Activated B cell treated with CpG ODN at 0.5 μM for 24 hours (primary cell): ENCODE results near the gene C2orf76. TPM values are rescaled to one million over a fixed set of nuclear protein-coding genes. Genes with fewer than 3 reads are reported as not detected.

Experiments
- ATAC-seq: fragments of 200-7000 bp; cut with Tn5 transposase; one replicate; pipeline ENCODE4 v1.10.0; 2021; ENCODE audit warnings: low read depth, mild to moderate bottlenecking, moderate library complexity
- CTCF ChIA-PET: fragments of 350-600 bp; sonication (Branson Sonifier 250); formaldehyde crosslinking; loops from one replicate; lab custom pipeline; 2021; ENCODE audit warnings: antibody characterized with exemption; lab: Charles Lee
- POLR2A ChIA-PET: fragments of 350-600 bp; sonication (Branson Sonifier 250); formaldehyde crosslinking; loops from one replicate; lab custom pipeline; 2021; ENCODE audit warnings: antibody characterized with exemption; lab: Charles Lee
- DNase-seq: peaks from one replicate; pipeline ENCODE4 v3.0.0; 2022
- H3K27ac Mint-ChIP-seq: one replicate; pipeline ENCODE4 v1.8.0; 2020; ENCODE audit warnings: mixed read lengths
- H3K27me3 Mint-ChIP-seq: one replicate; pipeline ENCODE4 v1.8.0; 2021; ENCODE audit warnings: mixed read lengths
- H3K36me3 Mint-ChIP-seq: one replicate; pipeline ENCODE4 v1.8.0; 2021; ENCODE audit warnings: low read depth, mixed read lengths
- H3K4me1 Mint-ChIP-seq: one replicate; pipeline ENCODE4 v1.8.0; 2021; ENCODE audit warnings: mixed read lengths
- H3K4me3 Mint-ChIP-seq: one replicate; pipeline ENCODE4 v1.8.0; 2020; ENCODE audit warnings: mild to moderate bottlenecking, mixed read lengths
- H3K9me3 Mint-ChIP-seq: one replicate; pipeline ENCODE4 v1.8.0; 2020; ENCODE audit warnings: mixed read lengths
- CTCF ChIP-seq: fragments of 200-600 bp; IDR thresholded peaks from one replicate; pipeline ENCODE4 v1.8.0; 2022; ENCODE audit warnings: antibody characterized with exemption, mild to moderate bottlenecking
- intact Hi-C: fragments of 100-400 bp; cut with micrococcal nuclease; formaldehyde crosslinking; loops from one replicate; pipeline ENCODE4 v1.15.1; 2024
- total RNA-seq: library from RNA; stranded (reverse); gene quantifications from 2 replicates; pipeline ENCODE4 v1.2.3, GENCODE V29; 2022

The C2orf76 gene
- total RNA-seq, 1 donor from 2014 or later: 11.0 TPM

DNA sequence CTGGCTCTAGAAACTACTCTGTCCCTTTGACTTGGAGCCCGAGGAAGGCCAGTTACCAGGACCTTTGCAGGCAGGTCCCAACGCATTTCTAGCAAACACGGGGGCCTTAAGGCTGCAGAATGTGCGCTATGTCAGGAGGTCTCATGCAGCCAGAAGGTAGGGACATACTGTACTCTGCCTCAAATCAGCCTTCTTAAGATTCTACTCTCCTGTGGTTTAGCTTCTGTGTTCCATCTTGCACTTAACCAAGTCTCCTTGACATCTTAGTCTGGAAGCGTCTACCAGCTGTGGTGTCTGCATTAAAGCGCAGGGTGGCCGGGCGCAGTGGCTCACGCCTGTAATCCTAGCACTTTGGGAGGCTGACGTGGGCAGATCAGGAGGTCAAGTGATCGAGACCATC is 77.5 kb downstream of the C2orf76 start:
- DNase-seq (no peak), ATAC-seq (no peak)
- Mint-ChIP-seq H3K4me1 (peaks cover 3% of the 10 kb centered on the region), H3K36me3 (no peaks in the 10 kb centered on the region), H3K9me3 (no peaks in the 10 kb centered on the region), H3K27me3 (no peaks in the 10 kb centered on the region), H3K27ac (no peak overlapping the region), H3K4me3 (no peak overlapping the region)
- no peak for TF ChIP-seq CTCF
- CTCF ChIA-PET: interaction anchor here (3.9 kb wide), 1 partner anchor 407 kb away, joined by 29 read pairs; no protein-coding TSS in a partner anchor
- POLR2A ChIA-PET: no interaction called here
- intact Hi-C loops: no loop called here

DNA sequence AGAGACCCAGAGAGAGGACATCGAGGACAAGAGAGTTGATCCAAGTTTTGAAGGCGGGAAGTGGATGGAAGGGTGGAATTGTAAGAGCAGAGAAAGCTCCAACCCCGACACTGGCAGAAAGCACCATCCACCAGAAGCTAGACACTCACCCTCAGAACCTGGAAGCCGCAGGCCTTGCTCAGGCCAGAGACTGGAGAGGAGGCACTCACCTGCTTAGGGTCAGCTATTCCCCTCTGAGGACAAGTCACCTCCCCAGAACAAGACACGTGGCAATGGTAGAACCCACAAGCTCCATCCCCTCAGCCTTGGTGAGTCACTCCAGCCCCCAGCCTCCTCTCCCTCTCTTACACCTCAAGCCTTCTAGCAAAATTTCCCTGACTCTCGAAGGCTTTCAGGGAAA is 78.1 kb downstream of the C2orf76 start:
- ATAC-seq (no peak), DNase-seq (no peak)
- intact Hi-C loops: no loop called here
- TF ChIP-seq CTCF: no peak
- H3K9me3 Mint-ChIP-seq: no peaks in the 10 kb centered on the region
- H3K4me3 Mint-ChIP-seq: no peak overlapping the region
- no peaks in the 10 kb centered on the region for H3K27me3 Mint-ChIP-seq
- no peak overlapping the region for H3K27ac Mint-ChIP-seq
- ChIA-PET POLR2A (no interaction called here), CTCF (no interaction called here)
- H3K36me3 Mint-ChIP-seq: no peaks in the 10 kb centered on the region
- H3K4me1 Mint-ChIP-seq: peaks cover 3% of the 10 kb centered on the region

- Mint-ChIP-seq H3K27me3 (no peaks in the 10 kb centered on the region), H3K4me1 (peaks cover 3% of the 10 kb centered on the region), H3K36me3 (no peaks in the 10 kb centered on the region), H3K4me3 (no peak overlapping the region), H3K9me3 (no peaks in the 10 kb centered on the region), H3K27ac (no peak overlapping the region)
- DNase-seq (no peak), ATAC-seq (no peak)
- ChIA-PET POLR2A (no interaction called here), CTCF (no interaction called here)
- intact Hi-C loops: no loop called here
- TF ChIP-seq CTCF: no peak
Measured at GRCh38 chr2:119286661-119287060, 80.0 kb downstream of the C2orf76 start.

GRCh38 chr2:119283873-119284331 is 82.7 kb downstream of the C2orf76 start:
- Mint-ChIP-seq H3K9me3 (no peaks in the 10 kb centered on the region), H3K4me3 (no peak overlapping the region), H3K27me3 (no peaks in the 10 kb centered on the region), H3K27ac (no peak overlapping the region), H3K36me3 (no peaks in the 10 kb centered on the region), H3K4me1 (no peaks in the 10 kb centered on the region)
- DNase-seq (no peak), ATAC-seq (no peak)
- intact Hi-C loops: no loop called here
- ChIA-PET CTCF (no interaction called here), POLR2A (no interaction called here)
- no peak for TF ChIP-seq CTCF

DNA sequence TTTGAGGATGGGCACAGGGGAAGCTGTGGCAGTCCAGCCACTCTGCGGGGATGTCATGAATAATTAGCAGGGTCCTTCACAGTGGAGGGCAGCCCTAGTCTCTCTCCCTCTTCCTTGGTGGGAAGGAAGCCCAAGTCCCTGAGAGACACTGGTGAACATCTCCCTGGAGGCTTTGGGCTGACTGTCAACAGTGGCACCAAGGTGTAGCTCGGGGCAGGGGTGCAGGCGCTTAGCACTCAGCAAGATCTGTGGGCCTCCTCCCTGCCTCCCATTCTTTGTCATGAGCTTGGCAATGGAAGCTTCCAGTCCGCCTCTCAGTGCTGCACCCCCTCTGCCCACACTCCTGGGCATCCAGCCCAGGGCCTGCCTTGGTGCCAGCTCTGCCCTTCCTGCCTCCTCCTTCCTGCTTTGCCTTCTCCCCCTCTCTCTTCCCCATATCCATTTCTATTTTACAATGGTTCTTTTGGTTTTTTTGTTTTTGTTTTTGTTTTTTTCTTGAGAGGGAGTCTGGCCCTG is 83.6 kb downstream of the C2orf76 start:
- no peak overlapping the region for H3K27ac Mint-ChIP-seq
- H3K27me3 Mint-ChIP-seq: no peaks in the 10 kb centered on the region
- H3K4me1 Mint-ChIP-seq: no peaks in the 10 kb centered on the region
- no peaks in the 10 kb centered on the region for H3K36me3 Mint-ChIP-seq
- no peak overlapping the region for H3K4me3 Mint-ChIP-seq
- ATAC-seq (no peak), DNase-seq (no peak)
- intact Hi-C loops: no loop called here
- no peaks in the 10 kb centered on the region for H3K9me3 Mint-ChIP-seq
- TF ChIP-seq CTCF: no peak
- ChIA-PET POLR2A (no interaction called here), CTCF (no interaction called here)
